GM19452 (cell line): Measurements from ENCODE around the gene GPAT3.
A peak's percentile ranks its signal among the peaks of the same experiment; 100 is the strongest.

Experiments
- ATAC-seq: cut with Tn5 transposase; IDR thresholded peaks from one replicate; pipeline ENCODE4 v1.9.1; 2021; ENCODE audit not compliant: unreplicated experiment

Gene GPAT3

GRCh38 chr4:83639849-83640493, 104.1 kb downstream of the GPAT3 start:
- ATAC-seq = peak; percentile 63

- ATAC-seq = no peak
Measured at GRCh38 chr4:83643036-83643435, 107.1 kb downstream of the GPAT3 start.

GRCh38 chr4:83644677-83645659, 109.1 kb downstream of the GPAT3 start:
- ATAC-seq = no peak

- ATAC-seq = no peak
Measured at GRCh38 chr4:83646538-83647239, 110.8 kb downstream of the GPAT3 start.

GRCh38 chr4:83651846-83652245, 115.9 kb downstream of the GPAT3 start:
- ATAC-seq = no peak
